Muscle of arm (tissue), 14 donors: ENCODE results near the gene MAGEA10. TPM values are rescaled to one million over a fixed set of nuclear protein-coding genes. Genes with fewer than 3 reads are reported as not detected.
"Not testable (repeated sequence)": the region's sequence is repeated elsewhere in the genome, so short reads cannot be mapped to it uniquely, and the experiment has no call there.

ENCODE experiments used
- DNase-seq: peaks from one replicate; pipeline ENCODE4 v3.0.0-alpha.2; 2013
- long read RNA-seq, 11 donors: transcript quantifications; one replicate each; lab custom pipeline, GENCODE V29; 2026
- polyA plus RNA-seq, 12 donors: library from polyadenylated mRNA; unstranded; fragments of 120-200 nt; gene quantifications; one replicate each; pipeline ENCODE4 v1.2.1, GENCODE V29; 2013; ENCODE audit not compliant: insufficient read length in 12 of 12

Gene MAGEA10
- under 1 TPM in 2 of 12 donors, not detected in 10; 0.07 to 0.08 TPM for polyA plus RNA-seq
- long read RNA-seq, donor 1: 0 reads
- long read RNA-seq, donor 2: 0 reads
- long read RNA-seq, donor 3: 0 reads
- long read RNA-seq, donor 4: 0 reads
- long read RNA-seq, donor 5: 0 reads
- long read RNA-seq, donor 6: 0 reads
- long read RNA-seq, donor 7: 0 reads
- long read RNA-seq, donor 8: 0 reads
- long read RNA-seq, donor 9: 0 reads
- long read RNA-seq, donor 10: 0 reads
- long read RNA-seq, donor 11: 0 reads

DNA sequence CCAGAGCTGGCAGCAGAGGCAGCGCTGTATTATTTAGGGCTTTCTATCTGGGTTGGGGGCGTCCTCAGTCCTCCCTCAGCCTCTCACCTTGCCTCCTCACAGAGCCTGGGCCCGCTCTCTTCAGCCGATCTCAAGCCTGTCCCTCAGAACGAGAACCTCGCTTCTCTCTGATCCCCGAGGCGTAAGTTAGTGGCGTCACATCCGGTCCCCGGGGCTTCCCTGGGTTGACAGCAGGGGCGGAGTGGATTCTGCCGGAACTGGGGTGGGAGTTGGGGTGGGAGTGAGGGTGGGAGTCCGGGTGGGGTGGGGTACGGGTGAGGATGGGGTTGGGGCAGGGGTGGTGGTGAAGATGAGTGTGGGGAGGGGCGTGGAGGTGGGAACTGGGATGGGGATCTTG is at the start of gene MAGEA10:
TSS of gene MAGEA10 (minus strand) at position 190 of the 397 bp plus-strand sequence. CDS start 2,957 bp downstream, outside the sequence.
- DNase-seq: no peak

DNA sequence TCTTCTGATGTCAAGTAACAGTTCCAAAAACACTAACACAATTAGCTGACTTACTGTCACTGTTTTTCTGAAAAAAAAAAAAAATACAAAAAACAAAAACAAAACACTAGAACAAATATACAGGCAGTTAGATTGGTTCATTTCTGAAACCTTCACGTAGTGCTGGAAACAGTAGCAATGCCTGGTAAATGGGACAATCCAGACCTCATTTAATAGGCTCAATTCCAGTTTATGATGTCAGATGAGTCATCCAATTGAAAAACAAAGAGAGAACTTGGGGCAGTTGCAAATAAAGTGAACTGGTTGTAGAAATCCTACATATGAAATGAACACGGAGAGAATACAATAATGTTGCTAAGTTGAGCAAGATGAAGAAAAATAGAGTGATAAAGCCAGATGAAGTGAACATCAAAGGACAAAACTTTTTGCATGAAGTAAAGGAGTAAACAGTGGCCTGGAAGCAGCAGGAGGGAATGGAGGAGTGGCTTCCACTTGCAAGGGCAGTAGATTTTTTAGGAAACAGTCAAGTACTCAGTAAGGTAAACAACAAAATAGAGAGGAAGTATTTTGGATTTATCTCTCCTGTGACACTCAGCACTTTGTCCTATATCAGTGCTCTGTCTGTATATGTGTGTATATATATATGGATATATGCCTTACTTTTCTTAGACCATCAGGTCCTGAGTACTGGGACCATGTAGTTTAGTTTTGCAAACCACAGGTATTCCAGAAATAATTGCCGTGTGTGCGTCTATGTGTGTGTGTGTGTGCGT is 39.3 kb upstream of the MAGEA10 start:
- no peak for DNase-seq

DNA sequence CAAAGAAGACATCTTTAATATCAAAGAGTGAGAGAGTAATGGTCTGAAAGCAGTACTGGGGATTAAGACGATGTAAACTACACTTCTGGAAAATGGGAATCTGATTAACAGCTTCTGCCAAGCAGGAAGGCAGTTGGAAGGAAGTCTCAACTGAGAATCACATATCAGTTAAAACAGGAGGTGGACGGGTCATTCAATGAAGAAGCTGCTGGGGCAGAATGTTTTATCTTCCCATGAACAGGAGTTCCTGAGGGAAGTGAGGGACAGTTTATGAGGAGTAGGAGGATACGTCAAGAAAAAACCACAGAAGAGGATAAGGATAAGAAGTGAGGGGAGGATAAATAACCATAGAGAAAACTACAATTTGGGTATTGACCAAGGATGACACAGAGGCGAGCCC is 38.7 kb upstream of the MAGEA10 start:
- no peak for DNase-seq

DNA sequence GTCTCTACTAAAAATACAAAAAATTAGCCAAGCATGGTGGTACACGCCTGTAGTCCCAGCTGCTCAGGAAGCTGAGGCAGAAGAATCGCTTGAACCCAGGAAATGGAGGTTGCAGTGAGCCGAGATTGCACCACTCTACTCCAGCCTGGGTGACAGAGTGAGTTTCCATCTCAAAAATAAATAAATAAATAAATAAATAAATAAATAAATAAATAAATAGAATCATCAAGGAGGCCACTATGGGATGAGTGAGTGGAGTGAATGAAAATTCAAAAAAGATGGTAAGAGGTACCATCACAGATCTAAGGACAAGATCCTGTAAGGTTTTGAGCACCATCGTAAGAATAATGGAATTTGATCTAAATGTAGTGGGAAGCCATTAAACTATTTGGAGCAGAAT is 37.5 kb upstream of the MAGEA10 start:
- DNase-seq: not testable (repeated sequence)

DNA sequence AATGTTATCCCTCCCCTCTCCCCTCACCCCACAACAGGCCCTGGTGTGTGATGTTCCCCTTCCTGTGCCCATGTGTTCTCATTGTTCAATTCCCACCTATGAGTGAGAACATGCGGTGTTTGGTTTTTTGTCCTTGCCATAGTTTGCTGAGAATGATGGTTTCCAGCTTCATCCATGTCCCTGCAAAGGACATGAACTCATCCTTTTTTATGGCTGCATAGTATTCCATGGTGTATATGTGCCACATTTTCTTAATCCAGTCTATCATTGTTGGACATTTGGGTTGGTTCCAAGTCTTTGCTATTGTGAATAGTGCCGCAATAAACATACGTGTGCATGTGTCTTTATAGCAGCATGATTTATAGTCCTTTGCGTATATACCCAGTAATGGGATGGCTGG is 35.5 kb upstream of the MAGEA10 start:
- not testable (repeated sequence) for DNase-seq

DNA sequence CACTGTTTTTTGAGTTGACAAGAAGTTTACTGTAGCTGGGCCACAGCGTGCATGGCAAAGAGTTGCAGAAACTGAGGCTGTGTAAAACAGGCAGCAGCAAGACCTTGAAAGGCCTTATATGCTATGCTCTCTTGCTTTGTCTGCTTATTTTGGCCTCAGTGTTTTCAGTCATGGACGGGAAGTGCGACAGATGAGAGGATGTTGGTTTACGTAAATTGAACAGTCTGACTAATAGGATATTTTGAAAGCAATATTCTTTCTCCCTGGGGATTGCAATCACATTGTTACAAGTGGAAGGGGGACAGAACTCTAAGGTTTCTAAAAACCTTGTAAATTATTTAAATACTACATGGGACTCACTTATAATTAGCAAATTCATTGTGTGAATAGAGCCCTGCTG is 32.2 kb upstream of the MAGEA10 start:
- DNase-seq: no peak

DNA sequence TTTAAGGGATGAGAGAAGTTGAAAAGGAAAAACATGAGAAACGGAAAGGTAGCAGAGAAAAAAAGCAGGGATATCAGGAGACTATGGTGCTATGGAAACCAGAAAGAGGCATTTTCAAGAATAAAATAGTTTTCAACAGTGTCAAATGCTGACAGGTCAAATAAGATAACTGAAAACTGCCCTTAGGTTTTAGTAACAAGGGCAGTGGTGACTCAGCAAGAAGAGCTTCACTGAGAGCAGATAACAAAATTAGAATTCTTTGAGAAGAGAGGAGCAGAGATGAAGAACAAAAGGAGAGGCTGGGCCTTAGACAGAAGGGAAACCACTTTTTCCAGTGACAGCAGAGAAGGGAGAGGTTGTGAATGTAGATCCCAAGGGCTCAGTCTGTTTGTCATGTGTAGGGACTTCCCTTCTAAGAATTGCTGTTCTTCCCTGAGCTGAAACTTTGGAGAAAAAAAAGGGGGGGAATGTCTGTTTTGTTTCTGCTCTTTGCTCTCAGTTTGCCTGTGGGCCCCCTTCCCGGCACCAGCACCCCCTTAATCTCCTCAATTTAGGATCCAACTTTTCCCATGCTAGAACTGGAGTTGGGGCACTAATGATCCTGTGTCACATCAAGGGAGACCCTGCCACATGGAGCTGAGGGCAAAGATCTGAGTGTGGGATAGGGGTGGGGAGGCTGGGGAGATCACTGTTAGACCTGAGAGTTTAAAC is 26.8 kb upstream of the MAGEA10 start:
- DNase-seq: no peak

DNA sequence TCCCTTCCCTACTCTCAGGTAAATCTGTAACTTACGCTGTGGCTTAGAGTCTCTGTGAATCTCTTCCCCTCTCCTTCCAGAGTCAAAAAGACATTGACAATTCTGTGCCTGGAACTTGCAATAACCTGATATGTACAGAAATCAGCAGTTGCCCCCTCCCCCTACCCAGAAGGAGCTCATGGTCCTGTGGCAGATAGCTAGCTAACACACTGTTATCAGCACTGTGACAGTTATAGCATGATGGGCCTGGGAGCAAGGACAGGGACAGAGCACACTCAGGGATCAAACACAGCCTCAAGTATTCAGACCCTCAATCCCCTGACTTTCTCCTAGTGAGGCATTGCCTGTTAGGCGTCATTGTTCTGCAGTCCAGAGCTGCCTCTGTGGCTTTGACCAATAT is 18.7 kb upstream of the MAGEA10 start:
- no peak for DNase-seq

DNA sequence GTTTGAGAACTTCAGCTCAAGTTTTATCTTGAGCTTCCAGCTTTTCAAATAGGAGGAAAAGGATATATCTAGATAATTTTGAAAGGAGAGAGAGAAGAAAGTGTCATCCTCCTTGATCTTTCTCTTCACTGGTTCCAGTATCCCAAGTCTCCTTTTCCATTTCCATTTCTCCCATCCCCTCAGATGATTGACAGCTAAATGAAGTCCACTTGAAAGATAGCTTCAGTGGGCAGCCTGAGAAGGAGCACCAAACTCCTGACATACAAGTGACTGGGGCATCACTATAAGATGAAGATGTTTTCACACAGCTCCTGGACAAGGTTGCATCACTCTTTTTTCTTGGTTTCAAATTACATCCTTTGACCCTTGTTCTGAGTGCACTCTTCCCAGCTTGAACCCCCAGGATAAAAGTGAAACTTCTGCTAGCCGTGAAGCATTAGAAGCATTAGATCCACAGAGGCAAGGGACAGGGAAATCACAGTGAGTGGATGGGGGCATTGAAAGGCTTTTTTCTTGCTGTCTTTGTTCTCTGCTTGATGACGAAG is 17.5 kb upstream of the MAGEA10 start:
- DNase-seq: no peak

DNA sequence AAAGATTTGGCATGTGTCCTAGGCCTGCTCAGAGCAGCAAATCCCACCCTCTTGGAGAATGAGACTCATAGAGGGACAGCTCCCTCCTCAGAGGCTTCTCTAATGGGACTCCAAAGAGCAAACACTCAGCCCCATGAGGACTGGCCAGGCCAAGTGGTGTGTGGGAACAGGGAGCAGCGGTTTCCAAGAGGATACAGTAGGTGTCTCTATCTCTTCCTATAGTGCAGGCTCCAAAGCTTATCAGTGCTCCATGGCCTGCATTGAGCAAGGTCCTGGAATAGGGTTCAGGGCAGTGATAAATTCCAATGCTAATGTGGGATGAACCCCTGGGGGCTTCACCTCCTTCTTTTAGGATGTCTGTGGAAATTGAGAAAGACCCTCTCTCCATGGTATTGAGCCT is 15.7 kb upstream of the MAGEA10 start:
- DNase-seq: no peak

DNA sequence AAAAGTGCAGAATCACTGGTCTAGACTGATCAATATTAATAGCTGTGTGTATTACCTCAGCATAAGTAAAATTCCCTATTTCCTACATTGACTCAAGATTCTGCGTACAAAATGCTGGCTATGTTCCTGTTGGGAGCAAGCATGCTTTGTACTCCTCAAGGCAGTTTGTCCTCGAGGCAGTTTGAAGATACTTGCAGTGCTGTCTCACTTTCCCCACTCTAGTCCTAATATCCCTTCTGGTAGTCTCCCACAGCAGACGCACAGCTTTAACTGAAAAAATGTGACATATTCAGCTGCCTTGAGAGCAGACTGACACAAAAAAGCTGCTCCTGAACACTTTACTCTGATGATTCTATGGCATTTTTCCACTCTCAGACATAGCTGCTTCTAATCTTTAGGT is 12.9 kb upstream of the MAGEA10 start:
- DNase-seq: no peak

DNA sequence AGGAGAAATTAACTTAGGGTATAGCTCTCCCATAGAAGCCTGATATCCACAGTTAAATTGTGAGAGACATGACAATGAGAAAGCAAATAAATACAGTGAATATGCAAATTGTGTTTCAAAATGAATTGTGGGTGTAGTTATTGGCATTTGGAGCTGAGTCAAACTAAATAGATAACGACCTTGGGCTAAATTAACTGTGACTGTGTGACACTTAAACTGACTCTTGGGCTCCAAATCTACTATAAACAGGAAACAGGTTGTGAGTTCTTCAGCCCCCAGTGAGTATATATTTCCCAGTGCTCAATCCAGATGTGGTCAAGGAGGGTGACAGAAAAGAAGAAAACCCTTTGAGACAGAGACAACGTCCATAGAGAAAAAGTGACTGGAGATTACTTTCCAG is 11.3 kb upstream of the MAGEA10 start:
- DNase-seq: no peak

DNA sequence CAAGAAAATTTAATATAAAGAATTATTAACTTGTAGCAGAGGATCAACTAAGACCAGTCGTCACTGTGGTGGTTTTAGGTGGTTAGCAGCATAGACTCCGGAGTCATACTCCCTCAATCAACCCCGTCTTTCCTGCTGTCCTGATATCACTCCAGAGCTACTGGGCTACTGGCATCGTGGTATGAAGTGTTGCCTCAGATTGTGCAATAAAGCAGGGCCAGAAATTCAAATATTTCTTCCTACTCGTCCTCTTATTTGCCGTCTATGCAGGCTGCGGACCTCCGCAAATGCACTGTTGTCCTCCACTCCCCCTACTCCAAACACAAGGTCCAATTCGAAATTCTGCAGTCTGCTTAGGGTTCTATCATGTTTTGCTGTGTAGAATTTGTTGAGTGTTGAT is 1.2 kb upstream of the MAGEA10 start:
- DNase-seq: no peak

DNA sequence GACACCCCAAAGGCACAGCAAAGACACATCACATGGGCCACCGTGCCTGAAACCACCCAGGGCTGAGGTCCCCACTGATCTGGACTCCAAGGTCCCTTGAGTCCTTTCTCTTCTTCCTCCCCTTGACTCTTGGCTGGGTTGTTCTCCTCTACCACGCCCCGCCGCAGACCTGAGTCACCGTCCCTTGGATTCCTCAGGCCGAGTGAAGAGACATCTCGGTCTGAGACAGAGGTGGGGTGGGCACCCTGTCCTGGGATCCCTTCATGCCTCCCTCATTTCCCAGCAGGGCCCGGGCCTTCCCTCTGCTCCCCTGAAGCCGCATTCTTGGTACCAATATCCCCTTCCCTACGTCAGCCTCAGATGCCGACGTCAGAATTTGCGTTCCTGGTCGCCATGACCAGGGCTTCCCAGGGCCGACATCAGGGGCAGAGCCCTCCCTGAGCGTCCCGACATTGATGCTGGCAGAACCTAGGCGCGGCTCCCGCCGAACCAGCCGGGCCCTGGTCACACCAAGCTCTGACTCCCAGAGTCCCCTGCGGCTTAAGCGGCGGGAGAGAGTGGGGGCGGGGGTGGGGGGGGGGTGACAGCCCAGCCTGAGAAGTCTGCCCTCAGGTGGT is 498 bp downstream of the MAGEA10 start:
- DNase-seq: no peak

DNA sequence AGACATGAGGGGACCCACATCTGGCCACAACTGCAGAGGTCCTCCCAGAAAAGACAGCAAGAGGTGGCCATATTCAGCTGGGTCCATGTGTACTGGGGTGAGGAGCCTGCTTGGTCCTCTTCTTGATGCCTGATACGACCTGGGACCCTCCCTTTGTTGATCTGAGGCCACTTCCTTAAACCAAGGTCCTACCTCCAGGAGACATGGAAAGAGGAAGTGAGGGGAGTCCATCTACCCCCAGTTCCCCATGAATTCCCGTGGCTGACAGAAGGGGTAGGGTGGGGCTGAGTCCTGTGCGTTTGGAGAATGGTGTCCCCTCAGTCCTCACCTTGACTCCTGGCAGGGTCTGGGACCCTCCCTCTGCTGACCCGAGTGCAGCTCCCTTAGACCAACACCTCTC is 2.1 kb downstream of the MAGEA10 start:
- no peak for DNase-seq

DNA sequence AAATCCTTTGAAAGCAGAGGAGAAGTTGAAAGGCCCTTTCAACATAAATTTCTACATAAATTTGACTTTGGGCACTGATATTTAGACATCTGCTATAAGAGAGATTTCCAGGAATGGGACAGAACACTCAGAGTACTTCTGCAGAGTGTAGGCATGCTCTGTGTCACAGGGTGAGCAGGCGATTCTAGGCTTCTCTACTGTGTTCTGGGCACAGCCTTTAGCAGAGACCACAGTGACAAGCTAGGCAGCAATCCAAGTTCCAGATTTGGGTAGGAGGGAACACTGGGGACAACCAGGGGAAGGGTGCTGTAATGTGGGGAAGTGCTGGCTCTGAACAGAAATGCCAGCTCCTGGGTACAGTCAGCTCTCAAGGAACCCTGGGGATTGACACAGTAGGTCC is 6.9 kb downstream of the MAGEA10 start:
- DNase-seq: no peak

DNA sequence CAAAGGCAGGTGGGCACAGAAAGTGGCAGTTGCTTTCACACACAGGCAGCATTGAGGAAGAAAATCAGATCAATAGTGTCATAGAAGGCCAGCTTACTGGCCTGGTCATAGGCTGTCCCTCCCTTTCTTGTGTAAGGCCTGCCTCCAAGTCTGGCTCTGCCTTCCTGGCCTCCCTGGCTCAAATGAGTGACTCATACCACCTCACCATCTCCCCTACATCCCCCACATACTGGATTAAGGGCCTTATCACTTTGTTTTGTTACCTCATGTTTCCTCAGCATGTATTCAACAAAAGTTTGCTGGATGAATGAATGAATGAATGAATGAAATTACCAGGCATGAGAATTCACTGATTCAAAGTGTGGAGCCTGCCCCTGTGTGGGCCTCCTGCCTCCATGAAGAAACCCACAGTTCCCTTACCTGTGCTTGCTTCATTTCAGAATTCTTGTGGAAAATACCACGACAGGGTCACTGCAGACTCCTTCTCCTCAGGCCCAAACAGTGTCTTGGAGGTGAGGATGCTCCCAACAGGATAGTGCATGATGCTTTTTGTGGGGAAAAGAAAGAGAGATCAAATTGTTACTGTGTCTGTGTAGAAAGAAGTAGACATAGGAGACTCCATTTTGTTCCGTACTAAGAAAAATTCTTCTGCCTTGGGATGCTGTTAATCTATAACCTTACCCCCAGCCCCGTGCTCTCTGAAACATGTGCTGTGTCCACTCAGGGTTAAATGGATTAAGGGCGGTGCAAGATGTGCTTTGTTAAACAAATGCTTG is 9.1 kb downstream of the MAGEA10 start:
- DNase-seq: not testable (repeated sequence)

DNA sequence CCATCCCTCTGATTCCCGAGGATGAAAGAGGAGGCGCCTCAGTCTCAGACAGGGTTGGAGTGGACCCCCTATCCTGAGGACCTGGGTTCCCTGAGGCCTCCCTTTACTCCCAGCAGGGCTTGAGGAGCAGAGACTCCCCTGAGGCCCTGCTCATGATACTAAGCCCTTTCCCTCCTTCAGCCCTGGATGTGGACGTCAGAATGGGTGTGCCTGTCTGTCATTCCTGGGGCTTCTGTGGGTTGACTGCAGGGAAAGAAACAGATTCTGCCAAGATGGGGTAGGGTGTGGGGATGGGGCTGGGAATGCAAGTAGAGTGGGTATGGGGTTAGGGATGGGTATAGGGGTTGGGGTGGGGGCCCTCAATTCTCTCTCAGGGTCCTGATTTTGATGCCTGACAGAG is 21.1 kb downstream of the MAGEA10 start:
- DNase-seq: no peak

DNA sequence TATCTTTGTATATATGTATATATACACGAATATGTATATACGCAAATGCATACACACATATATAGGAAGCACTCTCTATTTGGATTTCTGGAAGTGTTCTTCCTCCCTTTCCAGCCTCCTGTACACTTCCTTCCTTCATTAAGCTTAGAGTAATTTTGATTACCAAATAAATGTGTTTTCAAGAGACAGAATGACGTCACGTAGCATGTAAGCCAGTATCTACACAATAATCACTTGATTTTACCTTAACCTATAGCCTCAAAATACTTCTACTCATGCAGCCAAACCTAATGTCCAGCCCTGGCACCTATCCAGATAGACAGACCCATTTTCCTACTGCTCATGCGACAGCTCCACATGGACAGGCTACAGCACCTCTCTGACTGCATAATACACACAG is 29.9 kb downstream of the MAGEA10 start:
- DNase-seq: no peak

DNA sequence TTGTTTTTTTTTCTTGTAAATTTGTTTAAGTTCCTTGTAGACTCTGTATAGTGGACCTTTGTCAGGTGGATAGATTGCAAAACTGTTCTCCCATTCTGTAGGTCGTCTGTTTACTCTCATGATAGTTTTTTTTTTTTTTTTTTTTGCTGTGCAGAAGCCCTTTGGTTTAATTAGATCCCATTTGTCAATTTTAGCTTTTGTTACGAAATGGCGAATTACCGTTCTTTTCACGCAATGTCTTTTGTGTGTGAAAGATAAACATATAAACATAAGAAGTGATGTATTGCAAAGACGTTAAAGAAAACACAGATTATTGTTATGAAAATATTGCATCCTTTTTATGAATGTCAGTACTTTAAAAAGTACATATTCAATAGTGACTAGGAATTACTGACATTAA is 34.5 kb downstream of the MAGEA10 start:
- DNase-seq: no peak

DNA sequence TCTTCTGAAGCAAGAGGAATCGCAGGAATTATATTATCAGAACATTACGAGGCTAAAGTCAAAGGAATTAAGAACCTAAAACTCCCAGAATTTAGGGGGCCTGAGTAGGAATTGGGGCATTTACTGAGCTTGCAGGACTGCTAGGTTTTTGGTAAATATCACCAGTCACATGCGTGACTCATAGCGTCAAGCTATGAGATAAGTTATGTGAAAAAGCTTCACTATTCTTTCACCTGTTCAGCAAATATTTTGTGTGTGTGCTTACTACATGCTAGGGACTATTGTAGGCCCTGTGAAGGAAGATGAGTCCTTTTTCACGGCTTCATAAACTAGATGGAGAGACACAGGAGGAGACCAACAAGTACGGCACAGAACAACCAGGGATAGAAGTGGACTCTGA is 52.2 kb downstream of the MAGEA10 start:
- DNase-seq: no peak
